Endothelial cell of umbilical vein (primary cell): ENCODE measurements around the gene NGRN. TPM values are rescaled to one million over a fixed set of nuclear protein-coding genes. Genes with fewer than 3 reads are reported as not detected.

Experiments
- BruUV-seq: library from RNA; stranded (reverse); fragments of 400-500 nt; replicated peaks from 2 replicates; lab custom pipeline; 2021; lab: Mats Ljungman, UMichigan
- CTCF ChIA-PET: fragments of 300-600, 350-600 bp; sonication (Branson Sonifier 250); formaldehyde crosslinking; loops from one replicate; lab custom pipeline; 2021; ENCODE audit warnings: antibody characterized with exemption, inconsistent platforms; lab: Charles Lee
- POLR2A ChIA-PET: fragments of 300-600, 350-600 bp; sonication (Branson Sonifier 250); formaldehyde crosslinking; loops from one replicate; lab custom pipeline; 2021; ENCODE audit warnings: antibody characterized with exemption, inconsistent platforms; lab: Charles Lee
- DNase-seq: peaks from one replicate; pipeline ENCODE4 v3.0.0-alpha.2; 2011; ENCODE audit warnings: low read depth, low spot score
- FAIRE-seq: peaks from 2 replicates; lab custom pipeline; 2011; peaks lifted over from hg19 to GRCh38; lab: Jason Lieb, UNC
- H2AFZ ChIP-seq: 2 replicates; pipeline ENCODE4 v1.6.0; 2012; ENCODE audit warnings: low read depth, low read length, control low read depth, inconsistent platforms
- H3K27ac ChIP-seq: 2 replicates; pipeline ENCODE4 v1.5.1; 2011; ENCODE audit warnings: low read depth, mild to moderate bottlenecking, control low read depth, low read length, moderate library complexity; ENCODE audit not compliant: insufficient read depth
- H3K27me3 ChIP-seq, 2 experiments: 2 replicates each; pipeline versions ENCODE4 v1.6.0 to v1.6.1; 2011; ENCODE audit warnings: low read length in 2 of 2, mixed read lengths in 1 of 2; ENCODE audit not compliant: control insufficient read depth in 2 of 2, insufficient read depth in 2 of 2
- H3K36me3 ChIP-seq, 2 experiments: 2 replicates in 1 of 2; 3 replicates in 1 of 2; pipeline ENCODE4 v1.5.1; 2011; ENCODE audit warnings: low read length in 2 of 2, mild to moderate bottlenecking in 1 of 2, moderate library complexity in 1 of 2; ENCODE audit not compliant: control insufficient read depth in 2 of 2, insufficient read depth in 2 of 2; ENCODE audit errors: extremely low read depth in 1 of 2
- H3K4me1 ChIP-seq: 3 replicates; pipeline ENCODE4 v1.5.1; 2011; ENCODE audit warnings: mild to moderate bottlenecking, low read length; ENCODE audit not compliant: control insufficient read depth, insufficient read depth; ENCODE audit errors: extremely low read depth
- H3K4me2 ChIP-seq: 2 replicates; pipeline ENCODE4 v1.6.1; 2011; ENCODE audit warnings: low read length, control low read depth, mixed read lengths; ENCODE audit not compliant: insufficient read depth
- H3K4me3 ChIP-seq, 3 experiments: fragments of 200-600 bp in 1 of 3; sonication (generic), shearing (Covaris generic) in 1 of 3; replicated peaks in 1 of 3; 2 replicates each; pipeline ENCODE4 v1.5.1; 2011 to 2016; ENCODE audit warnings: control low read depth in 3 of 3, low read length in 3 of 3, mild to moderate bottlenecking in 2 of 3, inconsistent platforms in 1 of 3, low read depth in 1 of 3, moderate library complexity in 1 of 3; ENCODE audit not compliant: insufficient read depth in 1 of 3
- H3K79me2 ChIP-seq: 2 replicates; pipeline ENCODE4 v1.6.0; 2012; ENCODE audit warnings: low read length, inconsistent platforms; ENCODE audit not compliant: control insufficient read depth, insufficient read depth
- H3K9ac ChIP-seq: replicated peaks from 2 replicates; pipeline ENCODE3; 2011; ENCODE audit warnings: low read length, control low read depth; ENCODE audit not compliant: insufficient read depth; ENCODE audit errors: extremely low read depth
- H3K9me1 ChIP-seq: replicated peaks from 3 replicates; pipeline ENCODE4 v1.6.0; 2011; ENCODE audit warnings: mild to moderate bottlenecking, low read length; ENCODE audit not compliant: control insufficient read depth, insufficient read depth; ENCODE audit errors: extremely low read depth
- H3K9me3 ChIP-seq: replicated peaks from 2 replicates; pipeline ENCODE4 v1.5.1; 2012; ENCODE audit warnings: low read length, inconsistent platforms; ENCODE audit not compliant: control insufficient read depth, insufficient read depth
- H4K20me1 ChIP-seq: replicated peaks from 2 replicates; pipeline ENCODE3; 2011; ENCODE audit warnings: mild to moderate bottlenecking, low read length; ENCODE audit not compliant: control insufficient read depth, insufficient read depth; ENCODE audit errors: extremely low read depth
- CTCF ChIP-seq, 2 donors: IDR thresholded peaks; 1 replicate in 1 of 2; 2 replicates in 1 of 2; pipeline ENCODE4 v1.5.1; 2011; ENCODE audit warnings: low read length in 2 of 2, mild to moderate bottlenecking in 2 of 2, moderate library complexity in 2 of 2, control low read depth in 1 of 2, inconsistent platforms in 1 of 2, low read depth in 1 of 2; ENCODE audit not compliant: insufficient read depth in 1 of 2; ENCODE audit errors: extremely low read depth in 1 of 2
- EZH2 ChIP-seq: IDR thresholded peaks from 2 replicates; pipeline ENCODE4 v1.6.1; 2012; ENCODE audit warnings: borderline replicate concordance, low read depth, mild to moderate bottlenecking, moderate library complexity, low read length, inconsistent platforms; ENCODE audit not compliant: severe bottlenecking
- FOS ChIP-seq: IDR thresholded peaks from 2 replicates; pipeline ENCODE4 v1.6.1; 2011; ENCODE audit warnings: mild to moderate bottlenecking, low read length, moderate library complexity, borderline replicate concordance; ENCODE audit not compliant: insufficient read depth
- GATA2 ChIP-seq: IDR thresholded peaks from 2 replicates; pipeline ENCODE4 v1.7.0; 2011; ENCODE audit warnings: low read depth, mild to moderate bottlenecking, moderate library complexity, mixed read lengths, low read length; ENCODE audit not compliant: insufficient read length, insufficient read depth
- JUN ChIP-seq: IDR thresholded peaks from 2 replicates; pipeline ENCODE4 v1.6.1; 2011; ENCODE audit warnings: borderline replicate concordance, low read depth; ENCODE audit not compliant: insufficient read length, insufficient read depth
- MAX ChIP-seq: IDR thresholded peaks from 2 replicates; pipeline ENCODE4 v1.6.1; 2011; ENCODE audit not compliant: insufficient read depth, insufficient read length
- MYC ChIP-seq: IDR thresholded peaks from one replicate; pipeline ENCODE4 v1.6.1; 2011; ENCODE audit warnings: mild to moderate bottlenecking, low read depth, low read length
- POLR2A ChIP-seq: IDR thresholded peaks from 2 replicates; pipeline ENCODE4 v1.6.1; 2012; ENCODE audit warnings: low read depth, mild to moderate bottlenecking, control low read depth, low read length
- POLR2AphosphoS5 ChIP-seq: IDR thresholded peaks from 2 replicates; pipeline ENCODE4 v1.6.1; 2012; ENCODE audit warnings: low read depth, mild to moderate bottlenecking, control low read depth, low read length, moderate library complexity; ENCODE audit not compliant: insufficient read depth
- dilution Hi-C: fragments of 300-500 bp; cut with MboI; formaldehyde crosslinking; loops from one replicate; pipeline ENCODE4 v1.15.0; 2019; ENCODE audit warnings: low sequenced_read_pairs; ENCODE audit not compliant: extremely low pct_ligation_motif_present
- intact Hi-C: fragments of 100-400 bp; cut with micrococcal nuclease; formaldehyde crosslinking; loops from one replicate; pipeline ENCODE4 v1.10.0; 2022
- polyA plus RNA-seq, 4 experiments: library from polyadenylated mRNA; depleted of rRNA in 3 of 4; stranded (reverse) in 3 of 4; unstranded in 1 of 4; fragments of >200 nt; gene quantifications; 2 replicates each; pipeline versions ENCODE4 v1.2.1 to v1.2.3, GENCODE V29; 2011 to 2012; ENCODE audit warnings: missing spikeins in 1 of 4
- total RNA-seq: library from RNA; stranded (reverse); gene quantifications from 2 replicates; pipeline ENCODE4 v1.2.3, GENCODE V29; 2021

The NGRN gene
- total and polyA plus RNA-seq, 2 donors (not counting 3 experiments of a cell fraction or from before 2014, with no cell fraction given), result 28.9 to 56.5 TPM

- ChIA-PET POLR2A (no interaction called here), CTCF (interaction anchor here (1.0 to 1.4 kb wide), 3 partner anchors 8 to 20 kb away, joined by 3 to 4 read pairs (median 3); partner anchors contain the start of gene TTLL13)
- dilution Hi-C loops, result no loop called here
- no peak overlapping the region for H3K4me2 ChIP-seq
- intact Hi-C loops, result no loop called here
- TF ChIP-seq MYC (no peak), MAX (no peak), EZH2 (no peak), POLR2AphosphoS5 (no peak), CTCF (IDR thresholded peaks at IDR 0.05; ENCODE audit: extremely low read depth in 1 of 2, insufficient read depth in 1 of 2, low read depth in 1 of 2, low read length in 2 of 2) (no peak), GATA2 (no peak), POLR2A (no peak), FOS (no peak), JUN (no peak)
- no peaks in the 10 kb centered on the region for H3K9me3 ChIP-seq
- no peak overlapping the region for H3K4me3 ChIP-seq
- no TSS peak for BruUV-seq
- no peak for DNase-seq
- no peak overlapping the region for H3K9ac ChIP-seq
- no peak overlapping the region for H3K27ac ChIP-seq
- no peaks in the 10 kb centered on the region for H3K79me2 ChIP-seq
- H3K27me3 ChIP-seq, result no peaks in the 10 kb centered on the region
- H3K4me1 ChIP-seq, result no peaks in the 10 kb centered on the region
- no peak for FAIRE-seq
- H3K9me1 ChIP-seq, result no peaks in the 10 kb centered on the region
- no peak overlapping the region for H2AFZ ChIP-seq
- H3K36me3 ChIP-seq, result no peaks in the 10 kb centered on the region
- H4K20me1 ChIP-seq, result no peaks in the 10 kb centered on the region
These were observed 24.6 kb upstream of the NGRN start for GRCh38 chr15:90240856-90241255.
